GM18907 (cell line): ENCODE measurements around the gene USF3.

Experiments
- ATAC-seq: cut with Tn5 transposase; IDR thresholded peaks from one replicate; pipeline ENCODE4 v1.9.1; 2021; ENCODE audit warnings: mild to moderate bottlenecking, moderate library complexity; ENCODE audit not compliant: unreplicated experiment

USF3 gene

GRCh38 chr3:113697500-113698090, 1.2 kb upstream of the USF3 start:
- no peak for ATAC-seq

DNA sequence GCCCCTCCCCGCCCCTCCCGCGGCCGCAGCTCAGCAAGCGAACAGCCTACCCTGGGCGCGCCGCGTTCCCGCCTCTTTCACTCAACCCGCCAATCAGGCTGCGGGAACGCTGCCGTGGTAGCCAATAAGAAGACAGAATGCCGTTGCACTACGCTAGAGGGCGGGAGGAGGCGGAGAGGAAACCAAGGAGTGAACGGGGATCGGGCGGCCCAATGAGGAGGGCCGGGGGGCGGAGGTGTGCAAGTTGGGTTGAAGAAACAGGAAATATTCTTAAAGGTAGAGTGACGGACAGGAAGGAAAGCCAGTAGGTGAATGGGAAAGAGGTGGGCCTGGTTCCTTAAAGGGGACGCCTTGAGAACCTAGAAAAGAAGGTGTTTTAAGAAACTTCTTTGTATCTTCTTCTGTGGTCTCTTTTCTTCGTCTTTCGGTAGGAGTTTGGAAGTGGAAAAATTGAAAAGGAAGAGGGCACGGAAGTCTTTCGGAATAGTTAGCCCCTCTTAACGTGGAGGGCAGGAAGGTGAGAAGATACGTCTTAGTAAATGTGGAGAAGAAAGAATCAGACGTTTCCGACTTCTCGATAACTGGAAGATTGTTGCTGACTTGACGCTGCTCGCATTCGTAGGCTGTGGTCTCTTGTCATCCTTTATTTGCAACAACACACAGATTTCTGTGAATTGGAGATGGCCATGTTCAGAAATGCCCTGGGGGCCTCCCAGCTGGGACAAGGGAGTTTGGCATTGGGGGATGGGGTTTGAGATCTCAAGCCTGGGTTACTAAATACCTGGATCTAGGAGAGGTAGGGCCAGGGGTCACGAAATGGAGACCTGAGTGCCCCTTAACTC, 437 bp upstream of the USF3 start:
- ATAC-seq: peak; percentile 96

GRCh38 chr3:113695431-113695785, 1.0 kb downstream of the USF3 start:
- ATAC-seq: no peak

DNA sequence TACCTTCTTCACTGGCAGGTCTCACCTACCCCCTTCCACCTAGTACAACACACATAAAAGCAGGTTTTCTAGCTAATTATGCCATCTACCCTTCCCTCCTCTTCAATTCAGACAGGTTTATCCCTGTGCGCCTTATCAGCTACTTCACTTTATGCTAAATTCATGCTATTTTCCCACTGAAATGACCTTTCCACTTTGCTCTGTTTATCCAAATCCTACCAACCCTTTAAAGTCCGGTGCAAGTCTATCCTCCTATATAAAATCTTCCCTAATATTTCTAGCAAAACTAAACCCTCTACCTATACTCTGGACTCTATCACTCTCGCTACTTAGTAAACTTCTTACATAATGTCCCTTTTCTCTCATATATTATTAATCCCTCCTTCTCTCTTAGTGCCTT, 6.0 kb downstream of the USF3 start:
- no peak for ATAC-seq

- ATAC-seq: no peak
Observed at GRCh38 chr3:113685956-113686721, 10.3 kb downstream of the USF3 start.

GRCh38 chr3:113685124-113685523, 11.3 kb downstream of the USF3 start:
- no peak for ATAC-seq

DNA sequence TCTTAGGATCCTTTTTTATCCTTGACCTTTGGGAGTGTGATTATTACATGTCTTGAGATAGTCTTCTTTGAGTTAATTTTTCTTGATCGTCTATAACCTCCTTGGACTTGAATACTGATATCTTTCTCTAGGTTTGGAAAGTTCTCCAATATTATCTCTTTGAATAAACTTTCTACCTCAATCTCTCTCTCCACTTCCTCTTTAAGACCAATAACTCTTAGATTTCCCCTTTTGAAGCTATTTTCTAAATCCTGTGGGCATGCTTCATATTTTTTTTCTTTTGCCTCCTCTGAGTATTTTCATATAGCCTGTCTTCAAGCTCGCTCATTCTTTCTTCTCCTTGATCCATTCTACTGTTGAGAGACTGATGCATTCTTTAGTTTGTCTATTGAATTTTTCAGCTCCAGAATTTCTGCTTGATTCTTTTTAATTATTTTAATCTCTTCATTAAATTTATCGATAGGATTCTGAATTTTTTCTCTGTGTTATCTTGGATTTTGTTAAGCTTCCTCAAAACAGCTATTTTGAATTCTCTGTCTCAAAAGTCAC, 12.1 kb downstream of the USF3 start:
- ATAC-seq: no peak

- ATAC-seq: no peak
Observed at GRCh38 chr3:113678773-113679172, 17.7 kb downstream of the USF3 start.

DNA sequence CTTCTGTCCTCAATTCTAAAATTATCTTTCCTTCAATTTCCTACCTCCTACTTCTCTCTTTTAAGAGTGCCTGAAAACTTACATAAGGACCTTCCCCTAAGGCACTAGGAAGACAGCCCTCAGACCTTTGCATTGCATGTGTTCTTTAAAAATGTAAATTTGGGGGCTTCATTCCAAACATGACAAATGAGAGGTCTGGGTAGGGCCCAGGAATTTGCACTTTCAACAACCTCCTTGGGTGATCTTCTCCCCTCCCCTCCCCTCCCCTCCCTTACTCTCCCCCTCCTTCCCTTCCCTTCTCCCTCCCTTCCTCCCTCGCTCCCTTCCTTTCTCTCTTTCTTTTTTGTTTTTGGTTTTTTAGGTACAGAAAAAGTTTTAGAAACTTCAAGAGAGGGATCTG, 18.7 kb downstream of the USF3 start:
- ATAC-seq: no peak

DNA sequence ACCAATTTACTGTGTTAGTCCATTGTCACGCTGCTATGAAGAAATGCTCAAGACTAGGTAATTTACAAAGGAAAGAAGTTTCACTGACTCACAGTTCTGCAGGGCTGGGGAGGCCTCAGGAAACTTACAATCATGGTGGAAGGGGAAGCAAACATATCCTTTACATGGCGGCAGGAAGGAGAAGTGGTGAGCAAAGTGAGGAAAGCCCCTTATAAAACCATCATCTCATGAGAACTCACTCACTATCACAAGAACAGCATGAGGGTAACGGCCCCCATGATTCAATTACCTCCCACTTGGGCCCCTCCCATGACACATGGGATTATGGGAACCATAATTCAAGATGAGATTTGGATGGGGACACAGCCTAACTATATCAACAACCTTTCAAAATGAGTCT, 20.2 kb downstream of the USF3 start:
- no peak for ATAC-seq

GRCh38 chr3:113673593-113673992, 22.8 kb downstream of the USF3 start:
- ATAC-seq: no peak

DNA sequence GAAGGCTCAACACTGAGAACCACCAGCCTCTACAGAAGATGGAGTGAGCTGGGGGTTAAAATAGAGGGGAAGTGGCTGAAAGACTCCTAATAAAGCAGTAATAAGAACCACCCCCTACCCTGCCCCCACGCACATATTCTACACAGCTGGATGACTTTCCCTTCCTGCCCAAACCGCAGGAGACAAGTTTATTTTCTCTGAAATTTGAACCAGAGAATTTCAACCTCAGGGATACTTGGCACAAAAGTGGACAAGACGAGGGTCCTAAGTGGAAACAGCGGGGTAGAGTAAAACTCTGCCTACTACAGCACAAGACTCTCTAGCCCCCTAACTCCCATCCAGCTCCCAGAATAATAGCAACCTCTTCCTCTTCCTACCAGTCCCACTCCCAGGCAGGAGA, 28.4 kb downstream of the USF3 start:
- no peak for ATAC-seq

DNA sequence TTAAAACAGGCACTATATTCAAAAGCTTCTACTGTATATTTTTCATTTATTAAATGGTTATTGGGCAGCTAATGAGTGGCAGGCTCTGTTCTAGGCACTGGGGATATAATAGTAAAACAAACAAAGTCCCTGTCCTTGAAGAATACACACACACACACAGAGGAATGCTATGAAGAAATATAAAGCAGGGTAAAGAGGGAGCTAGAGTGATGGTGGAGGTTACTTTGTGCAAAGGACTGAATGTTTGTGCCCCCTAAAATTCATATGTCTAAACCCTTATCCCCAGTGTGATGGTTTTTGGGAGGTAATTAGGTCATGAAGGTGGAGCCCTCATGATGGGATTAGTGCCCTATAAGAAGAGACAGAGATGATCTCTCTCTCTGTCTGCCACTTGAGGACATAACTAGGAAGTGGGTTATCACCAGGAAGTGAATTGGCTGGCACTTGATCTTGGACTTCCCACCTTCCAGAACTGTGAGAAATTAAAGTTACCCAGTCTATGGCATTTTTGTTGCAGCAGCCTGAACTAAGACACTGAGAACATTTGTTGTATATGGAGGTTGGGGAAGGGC, 31.8 kb downstream of the USF3 start:
- no peak for ATAC-seq

DNA sequence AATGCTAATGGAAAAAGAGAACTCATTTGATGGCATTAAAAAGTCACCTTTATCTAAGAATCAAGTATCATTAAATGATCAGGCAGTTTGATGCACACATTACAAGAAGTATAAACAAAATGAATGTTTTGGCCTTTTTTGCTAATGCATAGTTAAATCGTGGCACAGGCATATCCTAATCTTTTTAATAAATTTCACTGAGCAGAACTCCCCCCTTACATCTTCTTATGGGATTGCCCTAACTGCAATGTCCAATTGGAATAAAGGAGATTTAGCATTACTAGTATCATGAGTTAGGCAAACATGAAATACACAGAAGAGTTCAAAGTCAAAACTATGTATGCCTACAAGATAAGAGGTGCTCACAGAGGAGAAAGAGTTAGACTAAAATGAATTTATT, 32.7 kb downstream of the USF3 start:
- ATAC-seq: no peak

DNA sequence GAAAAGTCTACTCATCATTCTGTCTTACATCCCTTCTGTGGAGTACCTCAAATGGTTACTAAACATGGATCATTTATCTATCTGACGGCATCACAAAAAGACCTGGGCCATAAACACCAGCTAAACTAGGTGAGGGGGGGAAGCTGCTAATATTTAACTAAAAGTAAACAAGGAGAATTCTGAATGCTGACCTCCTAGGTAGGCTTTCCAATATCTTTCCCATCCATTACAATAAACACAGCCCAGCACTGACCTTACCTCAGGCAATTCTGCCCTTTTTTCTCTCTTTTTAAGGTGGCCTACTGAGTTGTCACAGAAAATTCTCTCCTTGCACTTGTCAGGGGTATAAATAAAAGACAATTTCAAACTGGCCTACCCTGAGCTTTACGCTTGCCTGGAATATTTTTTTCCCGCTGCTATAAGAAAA, 33.1 kb downstream of the USF3 start:
- no peak for ATAC-seq

- no peak for ATAC-seq
Observed at GRCh38 chr3:113662824-113663223, 33.6 kb downstream of the USF3 start.

GRCh38 chr3:113660896-113661295, 35.5 kb downstream of the USF3 start:
- no peak for ATAC-seq

DNA sequence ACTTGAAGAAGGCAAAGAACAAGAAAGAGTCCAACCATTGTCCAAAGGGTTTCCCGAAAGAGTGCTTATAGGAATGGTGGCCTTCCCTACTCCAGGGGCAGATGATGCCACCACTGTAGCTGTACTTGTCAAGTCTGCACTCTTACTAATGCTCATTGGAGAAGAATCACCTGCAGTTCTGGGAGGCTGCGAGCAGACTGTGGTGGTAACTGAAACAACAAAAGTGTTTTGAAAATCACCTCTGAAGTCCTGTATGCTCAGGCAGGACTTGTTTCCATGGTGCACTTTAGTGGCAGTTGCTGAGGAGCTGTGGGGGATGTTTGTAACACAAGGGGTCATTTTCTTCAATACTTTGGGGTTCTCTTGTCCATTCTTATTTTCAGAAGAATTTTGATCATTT, 36.0 kb downstream of the USF3 start:
- no peak for ATAC-seq

DNA sequence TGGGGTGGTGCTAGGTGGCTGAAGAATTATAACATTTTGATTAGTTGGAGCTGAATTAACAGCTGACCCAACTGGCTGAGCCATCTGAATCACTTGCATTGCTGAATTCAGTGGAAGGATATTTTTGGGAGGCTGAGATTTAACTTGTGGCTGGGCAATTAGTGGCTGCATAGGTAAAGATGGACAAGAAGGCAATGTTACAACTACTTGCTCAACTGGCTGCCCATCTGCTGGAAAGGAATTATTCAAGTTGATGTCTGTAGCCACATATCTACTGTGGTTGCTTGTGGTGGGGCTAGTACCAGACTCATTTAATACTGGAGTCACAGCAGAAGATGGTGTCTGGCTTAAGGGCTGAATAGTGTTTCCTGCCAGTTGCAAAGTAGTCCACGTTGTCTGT, 36.4 kb downstream of the USF3 start:
- ATAC-seq: no peak

- no peak for ATAC-seq
Observed at GRCh38 chr3:113659101-113659541, 37.3 kb downstream of the USF3 start.

DNA sequence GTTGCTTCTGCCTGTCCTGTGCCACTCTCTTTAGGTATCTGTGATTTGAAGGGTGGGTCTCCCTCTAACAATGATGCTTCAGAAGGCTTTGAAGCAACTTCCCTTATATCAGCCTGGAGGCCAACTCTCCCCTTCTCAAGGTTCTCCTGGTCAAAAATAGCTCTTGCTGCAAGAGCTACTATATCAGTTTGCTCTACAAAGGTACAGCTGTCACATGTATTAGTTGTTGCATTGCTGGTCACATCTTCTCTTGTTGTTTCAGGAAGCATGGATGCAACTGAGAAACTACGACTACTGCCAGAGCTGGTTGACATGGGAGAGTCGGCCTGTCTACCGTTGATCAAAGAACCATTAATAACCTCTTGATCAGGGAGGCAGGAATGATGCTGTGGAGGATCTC, 38.3 kb downstream of the USF3 start:
- ATAC-seq: no peak
